HG02884 (cell line): ENCODE results near the gene HOXA1.

Source experiments
- ATAC-seq: cut with Tn5 transposase; IDR thresholded peaks from one replicate; pipeline ENCODE4 v1.9.1; 2021; ENCODE audit warnings: mild to moderate bottlenecking, moderate library complexity; ENCODE audit not compliant: unreplicated experiment

The HOXA1 gene

GRCh38 chr7:27132214-27132613 lies 36.4 kb upstream of the HOXA1 start:
- ATAC-seq = no peak

GRCh38 chr7:27131390-27131819 lies 35.6 kb upstream of the HOXA1 start:
- ATAC-seq = no peak

GRCh38 chr7:27130540-27131389 lies 35.0 kb upstream of the HOXA1 start, which contains the start of gene HOXA4:
HOXA4 (minus strand) TSS chr7:27130757; CDS start chr7:27130733, 24 bp downstream.
- no peak for ATAC-seq

- ATAC-seq = no peak
Observed at GRCh38 chr7:27129729-27130539, 34.1 kb upstream of the HOXA1 start.

GRCh38 chr7:27128776-27129728 lies 33.3 kb upstream of the HOXA1 start:
- no peak for ATAC-seq

- ATAC-seq = no peak
Observed at GRCh38 chr7:27128034-27128433, 32.2 kb upstream of the HOXA1 start.

GRCh38 chr7:27126596-27127327 lies 31.0 kb upstream of the HOXA1 start:
- no peak for ATAC-seq

GRCh38 chr7:27125986-27126394 lies 30.2 kb upstream of the HOXA1 start:
- no peak for ATAC-seq

GRCh38 chr7:27124902-27125689 lies 29.3 kb upstream of the HOXA1 start:
- ATAC-seq = no peak

- ATAC-seq = no peak
Observed at GRCh38 chr7:27124096-27124901, 28.5 kb upstream of the HOXA1 start.

GRCh38 chr7:27123477-27124053 lies 27.8 kb upstream of the HOXA1 start:
- ATAC-seq = no peak

- no peak for ATAC-seq
Observed at GRCh38 chr7:27123007-27123476, 27.2 kb upstream of the HOXA1 start.

- ATAC-seq = no peak
Observed at GRCh38 chr7:27122077-27122910, 26.5 kb upstream of the HOXA1 start.

GRCh38 chr7:27121684-27122076 lies 25.9 kb upstream of the HOXA1 start:
- ATAC-seq = no peak

- ATAC-seq = no peak
Observed at GRCh38 chr7:27119412-27119911, 23.7 kb upstream of the HOXA1 start.

- ATAC-seq = no peak
Observed at GRCh38 chr7:27118580-27118979, 22.8 kb upstream of the HOXA1 start.
